GM10847 (cell line): Measurements from ENCODE around the gene GTF2E1.

Experiments used
- POLR2A ChIP-seq: IDR thresholded peaks from 2 replicates; pipeline ENCODE4 v1.6.1; 2011; ENCODE audit not compliant: insufficient read length; ENCODE audit errors: extremely low read depth

Gene GTF2E1

DNA sequence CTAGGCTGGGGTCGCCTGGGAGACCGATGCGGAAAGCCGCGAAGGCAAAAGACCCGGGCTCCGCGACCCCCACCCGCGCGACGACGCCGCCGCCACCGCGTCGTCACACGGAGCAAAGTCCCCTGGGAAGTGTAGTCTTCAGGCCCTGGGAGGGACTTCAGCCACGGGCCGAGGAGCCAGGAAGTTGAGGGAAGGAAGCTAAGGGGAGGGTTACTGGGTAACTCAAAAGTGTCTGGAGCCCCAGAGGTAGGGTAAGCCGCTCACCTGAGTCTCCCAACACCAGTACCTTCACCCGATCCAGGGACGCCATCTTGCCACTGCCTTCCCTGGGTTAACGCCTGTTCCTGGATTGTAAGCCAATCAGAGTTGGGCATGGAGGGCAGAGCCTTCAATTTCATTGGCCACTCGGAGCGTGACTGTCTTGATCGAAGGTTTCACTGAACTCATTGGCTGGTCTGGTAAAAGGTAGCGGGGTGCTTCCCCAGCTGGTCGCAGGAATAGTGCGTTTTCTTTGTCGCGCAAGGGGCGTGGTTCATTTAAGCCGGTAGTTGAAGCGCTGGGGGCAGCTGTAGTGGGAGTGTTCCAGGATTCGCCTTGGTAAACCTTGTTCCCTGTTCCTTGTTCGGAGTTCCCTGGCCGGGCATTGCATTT lies at the start of gene GTF2E1, which contains the start of gene RABL3:
GTF2E1 (plus strand) TSS at position 547 of the 651 bp plus-strand sequence. CDS start 7,809 bp downstream, outside the sequence.
RABL3 (minus strand) TSS at position 319 of the 651 bp plus-strand sequence; CDS start at position 310, 9 bp downstream.
- TF ChIP-seq POLR2A = peak; percentile 44

DNA sequence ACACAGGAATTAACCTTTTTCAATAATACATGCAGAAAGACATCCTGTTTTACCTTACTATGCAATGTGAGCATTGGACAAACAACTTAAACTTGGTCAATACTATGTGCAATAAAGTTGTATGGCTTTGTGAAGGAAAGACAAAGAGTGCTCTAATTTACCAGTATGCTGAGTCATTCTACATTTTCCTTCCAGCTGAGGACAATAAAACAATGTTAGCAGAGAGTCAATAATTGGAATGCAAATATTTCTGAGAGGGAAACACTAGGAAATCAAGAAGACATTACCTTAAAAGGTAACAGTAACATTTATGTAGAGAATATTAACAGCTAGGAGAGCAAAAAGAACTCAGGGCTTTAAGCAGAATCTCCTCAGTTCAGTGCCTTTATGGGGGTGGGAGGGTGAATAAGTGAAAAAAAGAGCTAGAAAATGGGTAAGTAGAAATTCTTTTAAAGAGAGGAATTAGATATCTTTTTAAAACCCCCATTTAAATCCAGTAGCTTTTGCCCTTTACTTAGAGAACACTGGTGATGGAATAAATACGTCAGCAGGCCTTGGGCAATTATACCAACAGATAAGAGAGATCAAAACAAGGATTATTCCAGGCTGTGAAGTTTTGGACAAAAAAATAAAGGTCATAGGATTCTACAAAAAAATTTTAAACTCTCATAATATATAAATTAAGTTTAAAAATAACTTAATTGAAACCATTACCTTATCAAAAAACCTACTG lies 48.9 kb upstream of the GTF2E1 start:
- TF ChIP-seq POLR2A = no peak

DNA sequence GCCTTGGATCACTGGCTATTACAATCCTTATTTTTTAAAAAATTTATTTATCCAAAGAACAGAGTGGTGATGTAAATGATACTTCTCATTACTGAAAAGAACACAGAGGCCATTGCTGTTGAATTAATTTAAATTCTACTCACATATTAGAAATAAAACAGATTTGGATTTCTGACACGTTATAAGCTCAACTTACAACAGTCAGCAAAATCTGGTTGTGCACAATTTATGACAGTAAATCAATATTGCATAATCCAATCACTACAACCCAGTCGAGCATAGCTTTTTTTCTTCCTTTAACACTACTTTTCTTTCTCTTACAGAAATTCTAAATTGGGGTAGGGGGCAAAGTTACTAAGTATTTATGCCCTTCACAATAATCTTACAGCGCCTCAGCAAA lies 43.2 kb upstream of the GTF2E1 start:
- TF ChIP-seq POLR2A = no peak

DNA sequence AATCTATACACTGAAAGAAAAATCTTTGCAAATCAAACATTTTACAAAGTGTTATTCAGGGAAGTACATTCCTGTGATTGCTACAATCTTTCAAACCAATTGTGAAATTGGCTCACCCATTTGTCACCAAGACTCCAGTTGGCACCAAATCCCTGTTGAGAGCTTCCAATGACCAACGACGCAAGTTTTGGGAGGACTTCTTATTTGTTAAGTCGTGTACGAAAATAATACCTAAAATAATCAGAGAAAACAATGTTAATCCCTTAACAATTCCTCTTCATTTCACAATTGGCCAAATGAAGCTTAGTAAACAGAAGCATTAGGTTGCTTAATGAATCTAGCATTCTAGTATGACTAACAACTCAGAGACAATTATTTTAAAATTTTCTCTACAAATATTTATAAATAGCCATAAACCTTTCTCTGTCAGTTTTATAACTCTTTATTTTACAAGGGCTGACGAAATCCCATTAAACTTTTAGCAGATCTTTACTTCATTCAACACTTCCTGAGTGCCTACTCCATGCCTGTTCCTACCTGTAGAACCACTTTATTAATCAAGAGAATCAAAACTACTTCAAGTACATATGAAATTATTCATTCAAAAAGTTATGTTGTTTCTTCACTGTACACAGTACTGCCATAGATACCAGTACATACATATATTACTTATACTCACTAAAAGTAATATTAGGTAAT lies 36.5 kb upstream of the GTF2E1 start:
- no peak for TF ChIP-seq POLR2A

DNA sequence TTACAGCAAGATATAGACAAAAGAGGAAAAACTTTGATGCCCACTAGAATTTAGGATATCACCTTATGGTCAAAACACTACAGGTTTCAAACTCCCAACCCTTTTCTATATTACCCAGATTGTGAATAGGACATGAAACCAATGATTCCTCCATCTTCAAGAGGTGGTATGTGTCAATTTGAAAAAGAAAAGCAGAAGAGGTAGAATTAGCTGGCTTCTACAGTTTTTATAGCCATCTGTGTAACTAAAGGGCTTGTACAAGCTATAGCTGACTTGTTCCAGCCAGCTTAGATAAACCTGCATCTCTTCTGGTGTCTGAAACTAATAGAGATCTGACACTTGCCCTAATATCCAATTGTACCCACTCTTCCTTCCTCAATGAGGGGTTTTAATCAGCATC lies 35.6 kb upstream of the GTF2E1 start:
- no peak for TF ChIP-seq POLR2A

DNA sequence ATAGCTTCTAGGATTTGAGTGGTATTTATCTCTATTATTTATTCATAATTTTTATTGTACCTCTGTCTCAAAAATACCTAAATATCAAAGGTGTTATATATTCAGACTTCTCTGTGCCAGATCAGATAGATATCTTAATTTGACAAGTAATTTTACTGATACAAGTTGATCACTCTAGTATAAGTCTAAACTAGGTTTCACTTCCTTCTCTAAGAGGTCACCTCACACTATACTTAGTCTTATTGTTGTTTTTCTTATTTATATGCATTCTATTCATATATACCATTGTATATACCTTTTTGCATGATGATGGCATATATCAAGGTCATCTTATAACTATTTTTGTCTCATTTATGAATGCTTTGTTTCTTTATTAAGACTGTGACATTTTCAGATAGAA lies 34.1 kb upstream of the GTF2E1 start:
- no peak for TF ChIP-seq POLR2A

DNA sequence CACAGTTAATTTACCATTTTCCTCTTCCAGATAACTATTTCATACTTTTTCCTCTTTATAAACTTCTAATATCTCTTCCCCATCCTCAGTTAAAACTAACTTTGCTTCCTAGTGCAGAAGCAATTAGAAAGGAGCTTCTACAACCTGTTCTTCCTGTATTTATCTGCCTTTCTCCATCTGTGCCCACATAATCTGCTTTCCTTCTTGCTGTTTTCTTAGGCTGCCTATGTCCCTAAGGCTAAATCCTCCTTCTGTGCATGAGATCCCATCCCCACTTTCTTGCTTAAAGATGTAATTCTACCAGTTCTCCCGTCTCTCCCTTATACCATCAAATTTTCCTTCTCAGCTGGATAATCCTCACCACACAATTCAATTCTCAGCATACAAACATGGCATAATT lies 32.2 kb upstream of the GTF2E1 start:
- no peak for TF ChIP-seq POLR2A

DNA sequence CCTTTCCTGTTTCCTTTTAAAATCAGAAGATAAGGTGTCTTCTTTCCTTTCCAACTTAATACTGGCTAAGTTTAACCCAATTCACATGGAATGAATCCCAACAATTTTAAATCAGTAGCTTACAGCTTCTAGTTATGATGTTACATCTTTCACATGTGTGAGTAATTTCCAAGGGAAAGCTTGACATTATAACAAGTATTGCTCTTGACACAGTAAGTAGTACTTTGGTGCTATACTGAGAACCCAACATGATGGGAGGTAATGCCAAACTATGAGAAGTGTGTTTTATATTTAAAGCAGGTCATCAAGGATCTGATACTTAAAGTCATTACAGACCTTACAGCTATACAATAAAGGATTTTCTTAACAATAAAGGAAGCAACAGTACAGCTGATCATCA lies 29.3 kb upstream of the GTF2E1 start:
- TF ChIP-seq POLR2A = no peak

DNA sequence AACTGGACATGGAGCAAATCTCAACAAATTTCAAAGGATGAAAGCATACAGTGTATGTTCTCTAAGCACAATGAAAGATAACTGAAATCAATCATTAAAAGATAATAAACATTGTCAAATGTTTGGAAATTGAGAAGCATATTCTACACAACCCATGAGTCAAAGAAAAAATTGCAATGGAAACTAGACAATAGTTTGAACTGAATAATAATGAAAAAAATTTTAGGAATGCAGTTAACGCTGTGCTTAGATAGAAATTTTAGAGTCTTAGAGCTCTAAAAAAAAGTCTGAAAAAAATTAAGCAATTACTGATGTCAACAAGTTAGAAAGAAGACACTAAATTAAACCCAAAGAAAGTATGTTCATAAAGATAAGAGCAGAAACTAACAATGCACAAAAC lies 15.8 kb upstream of the GTF2E1 start:
- no peak for TF ChIP-seq POLR2A

DNA sequence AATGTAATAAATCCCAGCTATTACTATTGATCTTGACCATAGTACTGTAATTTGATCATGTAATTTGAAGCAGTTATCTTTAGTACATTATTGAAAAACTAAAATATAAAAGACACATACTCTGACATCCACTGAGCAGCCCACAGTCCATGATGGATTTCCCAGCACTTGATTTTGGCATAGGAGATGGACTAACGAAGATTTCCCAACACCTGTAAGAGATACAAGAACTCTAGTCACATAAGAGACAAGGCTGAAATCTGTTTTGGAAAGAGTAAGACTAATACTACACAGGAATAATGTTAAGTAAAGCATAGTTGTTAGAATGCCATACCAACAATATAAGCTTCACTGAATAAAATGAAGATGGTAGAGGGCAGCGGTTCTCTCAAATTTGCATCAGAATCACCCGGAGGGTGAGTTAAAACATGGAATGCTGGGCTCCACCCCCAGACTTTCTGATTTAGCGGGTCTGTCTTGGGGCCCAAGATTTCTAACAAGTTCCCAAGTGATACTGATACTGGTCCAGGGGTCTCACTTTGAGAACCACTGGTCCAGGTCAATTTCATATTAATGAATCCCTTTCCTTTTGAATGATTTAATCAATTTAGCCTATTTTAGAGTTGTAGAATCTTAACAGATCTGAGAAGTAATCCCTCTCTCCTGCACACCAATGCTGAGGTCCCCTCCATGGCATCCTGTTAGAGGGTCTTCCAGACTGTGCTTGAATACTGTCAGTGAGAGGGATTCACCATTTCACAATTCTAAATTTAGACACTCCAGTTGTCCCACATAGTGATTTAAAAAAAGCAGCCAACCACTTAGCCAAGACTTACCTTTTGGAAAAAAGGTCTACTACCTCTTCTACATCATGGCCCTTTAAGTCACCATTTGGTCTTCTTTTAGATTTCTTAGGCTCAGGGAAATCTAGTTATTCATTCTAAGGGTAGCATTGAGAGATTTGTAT lies 11.7 kb upstream of the GTF2E1 start:
- no peak for TF ChIP-seq POLR2A

DNA sequence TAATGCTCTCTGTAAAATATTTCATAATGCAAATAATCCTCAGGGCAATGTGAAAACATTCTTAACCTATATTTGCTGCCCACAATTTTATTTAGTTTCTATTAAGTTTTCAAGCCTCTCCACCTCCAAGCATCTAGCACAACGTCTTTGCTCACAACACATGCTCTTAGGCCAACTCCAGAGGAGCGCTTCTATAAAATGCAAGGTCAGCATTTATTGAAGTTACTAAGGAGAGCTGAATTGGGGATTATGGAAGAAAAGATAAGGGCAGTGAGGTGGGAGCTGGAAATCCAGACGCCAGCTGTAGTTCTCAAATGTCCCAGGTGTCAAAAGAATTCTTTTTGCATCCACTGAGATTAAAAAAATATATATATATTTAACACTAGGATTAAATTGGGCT lies 1.2 kb upstream of the GTF2E1 start:
- TF ChIP-seq POLR2A = no peak

DNA sequence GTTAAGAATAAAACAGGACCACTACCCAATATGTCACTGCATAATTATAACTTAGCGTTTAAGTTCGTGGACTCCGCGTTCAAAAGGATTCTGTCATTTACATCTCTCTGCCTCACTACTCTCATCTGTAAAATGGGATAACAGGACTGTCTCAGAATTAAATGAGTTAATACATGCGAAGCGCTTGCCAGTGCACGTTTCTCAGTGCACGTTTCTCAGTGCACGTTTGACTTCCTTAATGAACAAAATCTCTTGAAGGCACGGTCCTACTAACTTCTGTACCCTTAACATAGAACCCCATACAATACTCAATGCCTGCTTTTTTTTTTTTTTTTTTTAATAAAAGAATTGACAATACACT lies 727 bp upstream of the GTF2E1 start:
- no peak for TF ChIP-seq POLR2A

DNA sequence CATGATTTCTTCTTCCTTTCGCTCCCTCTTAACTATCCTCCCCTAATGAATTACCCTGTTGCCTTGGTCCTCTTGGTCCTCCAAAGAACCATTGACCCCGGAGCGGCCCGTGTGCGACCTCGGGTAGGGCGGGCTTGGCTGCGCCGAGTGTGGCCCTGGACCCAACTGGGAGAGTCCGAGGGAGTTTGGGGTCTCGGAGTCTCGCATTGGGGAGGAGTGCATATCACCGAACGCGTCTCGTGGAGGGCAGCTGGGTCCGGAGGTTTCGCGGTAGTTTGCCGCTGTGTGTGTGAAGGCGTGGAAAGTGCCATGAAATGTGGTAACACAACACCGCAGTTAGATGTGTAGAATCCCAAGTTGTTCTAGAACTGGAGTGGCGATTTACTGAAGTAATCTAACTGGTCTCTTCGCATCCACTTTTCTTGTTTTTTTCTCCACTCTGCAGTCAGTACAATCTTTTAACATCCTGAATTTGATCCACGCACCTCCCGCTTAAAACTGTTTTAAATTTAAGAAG lies 363 bp downstream of the GTF2E1 start:
- no peak for TF ChIP-seq POLR2A

DNA sequence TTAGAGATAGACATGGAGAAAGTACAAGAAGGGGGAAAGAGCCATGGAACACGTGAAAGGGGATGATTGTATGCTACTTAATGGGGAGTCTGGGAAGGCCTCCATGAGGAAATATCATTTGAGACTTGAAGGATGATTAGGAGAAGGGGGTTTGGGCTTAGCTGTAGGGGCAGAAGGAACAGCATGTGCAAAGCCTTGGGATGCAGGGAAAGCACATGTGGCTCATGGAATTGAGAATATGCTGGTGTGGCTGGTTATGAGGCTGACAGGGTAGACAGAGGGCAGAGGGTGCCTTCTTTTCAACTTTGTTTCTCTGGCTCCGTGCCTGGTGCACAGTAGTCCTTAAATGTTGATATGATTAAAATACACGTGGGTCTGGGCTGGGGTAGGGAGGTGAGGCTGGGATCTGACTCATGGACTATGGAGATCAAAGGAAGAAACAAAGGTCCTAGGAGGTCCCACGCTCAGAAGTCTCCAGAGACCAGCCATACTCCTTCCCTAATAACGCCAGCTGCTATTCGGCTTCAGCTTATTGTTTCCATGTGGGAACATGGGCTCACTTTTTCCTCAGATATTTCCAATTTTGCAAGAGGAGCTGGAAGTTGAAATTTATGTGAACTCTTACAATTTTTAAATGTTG lies 1.1 kb downstream of the GTF2E1 start:
- TF ChIP-seq POLR2A = no peak
